ENCODE data around the gene NKD1. TPM values are rescaled to one million over a fixed set of nuclear protein-coding genes. Genes with fewer than 3 reads are reported as not detected.

NKD1 gene
- total and polyA plus RNA-seq, 5 experiments from 2014 or later, result 0.07 to 5.9 (median 1.4) TPM

DNA sequence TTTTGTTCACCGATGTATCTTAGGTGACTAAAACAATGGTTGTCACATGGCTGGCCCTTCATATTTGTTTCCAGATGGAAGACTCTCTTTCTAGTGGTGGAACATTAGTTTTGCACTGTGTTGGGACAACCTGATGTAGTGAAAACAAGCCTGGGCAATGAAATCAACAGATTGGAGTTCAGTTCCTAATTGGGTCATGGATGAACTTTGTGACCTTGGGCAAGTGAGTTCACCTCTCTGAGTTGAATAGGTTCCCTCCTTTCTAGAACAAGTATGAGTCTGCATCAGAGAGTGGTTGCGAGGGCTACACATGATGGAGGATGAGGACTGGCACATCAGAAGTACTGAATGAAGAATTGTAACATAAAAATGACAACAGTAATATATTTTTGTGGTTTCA is 2.1 kb upstream of the NKD1 start:
- peaks cover 22 to 49% (median 27%) of the 10 kb centered on the region in 4 donors for H3K4me1 Mint-ChIP-seq
- peaks cover 0 to 17% (median 7%) of the 10 kb centered on the region in 9 donors for H3K9me3 Mint-ChIP-seq
- ATAC-seq, result no peak
- peaks cover 0 to 11% (median 0%) of the 10 kb centered on the region in 5 donors for H3K27me3 Mint-ChIP-seq
- DNase-seq, result no peak
- H3K4me3 Mint-ChIP-seq, result peak overlapping the region in 2 of 10 donors; percentile 10 to 45
- H3K36me3 Mint-ChIP-seq, result peaks cover 0 to 12% (median 4%) of the 10 kb centered on the region in 3 donors
- peak overlapping the region in 6 of 10 donors; percentile 2 to 68 (median 12) for H3K27ac Mint-ChIP-seq
- POLR2A ChIA-PET, result no interaction called here

GRCh38 chr16:50547340-50548124 is 664 bp upstream of the NKD1 start:
- ATAC-seq (peak; percentile 67 to 76), DNase-seq (peak; percentile 73 to 97 (median 87))
- peaks cover 0 to 12% (median 4%) of the 10 kb centered on the region in 3 donors for H3K36me3 Mint-ChIP-seq
- peaks cover 0 to 11% (median 0%) of the 10 kb centered on the region in 5 donors for H3K27me3 Mint-ChIP-seq
- H3K4me1 Mint-ChIP-seq, result peaks cover 19 to 51% (median 27%) of the 10 kb centered on the region in 4 donors
- peak overlapping the region; percentile 79 to 97 (median 92) for H3K27ac Mint-ChIP-seq
- H3K4me3 Mint-ChIP-seq, result peak overlapping the region; percentile 82 to 97 (median 90)
- POLR2A ChIA-PET, result interaction anchor here (0.6 to 1.3 kb wide), 3 partner anchors 9 to 279 kb away, joined by 3 to 5 read pairs (median 3); no protein-coding TSS in a partner anchor
- H3K9me3 Mint-ChIP-seq, result peaks cover 0 to 17% (median 7%) of the 10 kb centered on the region in 9 donors

- H3K4me3 Mint-ChIP-seq, result peak overlapping the region; percentile 68 to 91 (median 82)
- H3K9me3 Mint-ChIP-seq, result peaks cover 0 to 6% (median 0%) of the 10 kb centered on the region in 9 donors
- peak overlapping the region in 8 of 10 donors; percentile 23 to 91 (median 76) for H3K27ac Mint-ChIP-seq
- POLR2A ChIA-PET, result interaction anchor here (0.6 to 1.1 kb wide), 2 partner anchors 183 to 197 kb away, joined by 5 to 6 read pairs; no protein-coding TSS in a partner anchor
- H3K27me3 Mint-ChIP-seq, result peaks cover 0 to 13% (median 0%) of the 10 kb centered on the region in 5 donors
- DNase-seq (peak in 5 of 10 donors; percentile 3 to 21 (median 15)), ATAC-seq (no peak)
- H3K4me1 Mint-ChIP-seq, result peaks cover 20 to 61% (median 28%) of the 10 kb centered on the region in 4 donors
- peaks cover 2 to 5% (median 2%) of the 10 kb centered on the region in 3 donors for H3K36me3 Mint-ChIP-seq
These were observed 839 bp downstream of the NKD1 start for GRCh38 chr16:50548909-50549560.

GRCh38 chr16:50549561-50549915 is 1.3 kb downstream of the NKD1 start:
- peaks cover under 1 to 4% (median 4%) of the 10 kb centered on the region in 3 donors for H3K36me3 Mint-ChIP-seq
- peak overlapping the region; percentile 68 to 91 (median 82) for H3K4me3 Mint-ChIP-seq
- H3K27ac Mint-ChIP-seq, result peak overlapping the region in 9 of 10 donors; percentile 44 to 91 (median 85)
- peaks cover 0 to 3% (median 0%) of the 10 kb centered on the region in 9 donors for H3K9me3 Mint-ChIP-seq
- ATAC-seq, result no peak
- peaks cover 22 to 58% (median 29%) of the 10 kb centered on the region in 4 donors for H3K4me1 Mint-ChIP-seq
- H3K27me3 Mint-ChIP-seq, result peaks cover 0 to 11% (median 0%) of the 10 kb centered on the region in 5 donors
- peak in 1 of 10 donors; percentile 19 for DNase-seq
- POLR2A ChIA-PET, result interaction anchor here (0.6 to 1.1 kb wide), 2 partner anchors 184 to 197 kb away, joined by 5 to 6 read pairs; no protein-coding TSS in a partner anchor

GRCh38 chr16:50550035-50550434 is 1.8 kb downstream of the NKD1 start:
- H3K4me1 Mint-ChIP-seq, result peaks cover 22 to 58% (median 29%) of the 10 kb centered on the region in 4 donors
- H3K36me3 Mint-ChIP-seq, result peaks cover 0 to 4% (median 4%) of the 10 kb centered on the region in 3 donors
- peak overlapping the region; percentile 68 to 91 (median 82) for H3K4me3 Mint-ChIP-seq
- ATAC-seq (peak; percentile 4 to 19), DNase-seq (peak in 8 of 10 donors; percentile 15 to 57 (median 48))
- peaks cover 0 to 3% (median 0%) of the 10 kb centered on the region in 9 donors for H3K9me3 Mint-ChIP-seq
- POLR2A ChIA-PET, result interaction anchor here (1.1 to 1.2 kb wide), 2 partner anchors 10 to 196 kb away, joined by 3 to 6 read pairs; no protein-coding TSS in a partner anchor
- peak overlapping the region; percentile 41 to 91 (median 84) for H3K27ac Mint-ChIP-seq
- H3K27me3 Mint-ChIP-seq, result peaks cover 0 to 8% (median 0%) of the 10 kb centered on the region in 5 donors

DNA sequence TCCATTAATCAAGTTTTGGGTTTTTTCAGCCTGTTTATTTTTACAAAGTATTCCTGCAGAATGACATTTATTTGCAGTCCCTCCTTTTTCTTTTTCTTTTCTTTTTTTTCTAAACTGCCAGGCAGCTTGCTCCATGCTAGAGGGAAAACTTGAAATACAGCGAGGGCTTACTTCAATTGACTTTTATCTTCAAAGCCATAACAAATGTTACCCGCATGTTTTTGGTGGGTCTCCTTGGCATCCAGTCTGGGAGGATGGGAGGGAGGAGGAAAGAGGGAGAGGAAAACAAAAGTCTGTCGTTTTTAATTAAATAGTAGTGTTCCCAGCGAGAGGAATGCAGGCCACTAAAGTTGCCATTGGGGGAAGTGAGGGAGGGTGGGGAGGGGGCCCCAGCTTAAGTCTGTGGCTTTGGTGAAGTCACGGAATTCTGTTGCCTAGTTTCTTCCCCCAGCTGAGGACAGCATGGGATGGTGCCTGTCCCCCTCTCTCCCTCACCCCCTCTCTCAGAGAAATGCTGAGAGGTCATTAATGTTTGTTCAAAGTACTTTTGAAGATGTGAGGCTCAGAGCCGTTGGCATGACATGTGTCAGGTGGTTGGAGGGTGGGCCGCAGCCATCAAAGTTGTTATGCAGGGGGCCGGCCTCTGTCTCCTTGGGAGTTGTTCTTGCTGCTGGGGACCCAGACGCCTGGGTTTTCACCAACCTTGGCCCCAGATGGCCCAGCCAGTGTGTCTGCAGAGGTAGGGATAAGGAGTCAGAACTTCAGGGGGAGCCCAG is 2.9 kb downstream of the NKD1 start:
- POLR2A ChIA-PET, result interaction anchor here (0.6 to 1.2 kb wide), 2 partner anchors 8 to 93 kb away, joined by 3 read pairs; no protein-coding TSS in a partner anchor
- H3K27ac Mint-ChIP-seq, result peak overlapping the region in 3 of 10 donors; percentile 63 to 91 (median 85)
- DNase-seq (peak in 1 of 10 donors; percentile 59), ATAC-seq (no peak)
- H3K4me3 Mint-ChIP-seq, result peak overlapping the region in 1 of 10 donors; percentile 83
- H3K27me3 Mint-ChIP-seq, result peaks cover 0 to 8% (median 0%) of the 10 kb centered on the region in 5 donors
- H3K4me1 Mint-ChIP-seq, result peaks cover 20 to 50% (median 28%) of the 10 kb centered on the region in 4 donors
- H3K36me3 Mint-ChIP-seq, result peaks cover 0 to 11% (median 8%) of the 10 kb centered on the region in 3 donors
- H3K9me3 Mint-ChIP-seq, result peaks cover 0 to 3% (median 0%) of the 10 kb centered on the region in 9 donors

DNA sequence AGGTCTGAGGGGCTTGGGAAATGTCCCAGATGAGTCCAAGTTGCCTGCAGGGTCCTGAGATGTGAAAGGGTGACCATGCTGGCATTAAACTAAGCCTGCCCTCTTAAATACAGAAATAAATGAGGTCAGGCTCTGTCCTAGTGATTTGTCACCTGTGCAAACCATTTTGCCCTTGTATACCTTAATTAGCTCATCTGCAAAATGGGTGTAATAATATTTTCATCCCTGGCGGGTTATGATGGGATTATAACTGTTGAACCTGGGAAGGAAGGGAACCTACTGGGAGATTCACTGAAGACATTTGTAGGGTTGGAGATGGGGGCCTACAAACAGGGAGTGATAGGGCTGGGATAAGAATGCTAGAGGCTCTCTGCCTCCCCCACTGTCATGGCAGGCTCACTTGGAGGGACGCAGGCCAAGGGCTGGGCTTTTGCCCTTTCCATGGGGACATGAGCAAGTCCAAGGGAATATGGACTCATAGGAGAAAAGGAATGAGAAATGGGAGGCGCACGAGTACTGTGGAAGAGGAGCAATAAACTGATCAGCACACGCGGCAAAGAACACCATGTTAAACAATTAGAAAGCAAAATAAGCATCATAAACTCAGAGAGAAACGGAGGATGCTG is 4.4 kb downstream of the NKD1 start:
- POLR2A ChIA-PET, result no interaction called here
- Mint-ChIP-seq H3K36me3 (peaks cover 9 to 21% (median 19%) of the 10 kb centered on the region in 3 donors), H3K4me3 (no peak overlapping the region), H3K27me3 (peaks cover 0 to 6% (median 0%) of the 10 kb centered on the region in 5 donors), H3K27ac (peak overlapping the region in 1 of 10 donors; percentile 73), H3K9me3 (peaks cover 0 to 6% (median 0%) of the 10 kb centered on the region in 9 donors), H3K4me1 (peaks cover 14 to 40% (median 19%) of the 10 kb centered on the region in 4 donors)
- ATAC-seq (no peak), DNase-seq (no peak)

DNA sequence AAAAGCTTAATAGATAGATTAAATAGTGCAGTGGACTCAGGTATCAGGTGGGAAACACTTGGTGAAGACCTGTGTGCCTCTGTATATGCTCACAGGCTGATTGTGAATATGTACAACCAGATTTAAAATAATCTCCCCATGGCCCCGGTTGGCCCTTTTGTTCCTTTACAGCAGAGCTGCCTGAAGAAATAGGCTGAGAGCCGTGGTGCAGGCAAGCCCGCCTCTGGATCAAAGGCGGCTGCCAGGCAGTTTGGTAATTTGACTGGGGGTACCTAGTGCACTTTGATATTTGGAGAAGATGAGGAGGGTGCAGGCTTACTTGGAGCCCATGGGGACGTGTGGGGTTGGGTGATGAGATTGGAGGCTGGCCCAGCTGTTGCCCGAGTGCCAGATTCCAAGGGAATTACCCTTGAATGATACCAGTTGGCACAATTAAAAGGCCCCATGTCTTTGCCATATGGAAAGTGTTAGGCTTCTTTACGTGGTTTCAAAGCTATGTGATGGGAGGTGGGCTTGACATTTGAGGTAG is 5.0 kb downstream of the NKD1 start:
- H3K4me3 Mint-ChIP-seq, result no peak overlapping the region
- POLR2A ChIA-PET, result no interaction called here
- DNase-seq (no peak), ATAC-seq (no peak)
- peaks cover 0 to 6% (median 0%) of the 10 kb centered on the region in 9 donors for H3K9me3 Mint-ChIP-seq
- peak overlapping the region in 1 of 10 donors; percentile 7 for H3K27ac Mint-ChIP-seq
- peaks cover 13 to 40% (median 20%) of the 10 kb centered on the region in 4 donors for H3K4me1 Mint-ChIP-seq
- peaks cover 0 to 6% (median 0%) of the 10 kb centered on the region in 5 donors for H3K27me3 Mint-ChIP-seq
- H3K36me3 Mint-ChIP-seq, result peaks cover 9 to 21% (median 20%) of the 10 kb centered on the region in 3 donors

GRCh38 chr16:50553731-50554360 is 5.7 kb downstream of the NKD1 start:
- Mint-ChIP-seq H3K4me1 (peaks cover 15 to 41% (median 20%) of the 10 kb centered on the region in 4 donors), H3K27ac (peak overlapping the region in 3 of 10 donors; percentile 29 to 85 (median 55)), H3K27me3 (peaks cover 0 to 6% (median 0%) of the 10 kb centered on the region in 5 donors), H3K36me3 (peaks cover 9 to 21% (median 21%) of the 10 kb centered on the region in 3 donors), H3K4me3 (no peak overlapping the region), H3K9me3 (peaks cover 0 to 6% (median 0%) of the 10 kb centered on the region in 9 donors)
- POLR2A ChIA-PET, result no interaction called here
- DNase-seq, result no peak
- no peak for ATAC-seq

GRCh38 chr16:50555269-50555875 is 7.2 kb downstream of the NKD1 start:
- peaks cover 0 to 8% (median 0%) of the 10 kb centered on the region in 5 donors for H3K27me3 Mint-ChIP-seq
- DNase-seq (no peak), ATAC-seq (no peak)
- peaks cover 9 to 30% (median 21%) of the 10 kb centered on the region in 3 donors for H3K36me3 Mint-ChIP-seq
- POLR2A ChIA-PET, result interaction anchor here (0.6 kb wide), 1 partner anchor 11 kb away, joined by 4 read pairs; no protein-coding TSS in a partner anchor
- peak overlapping the region in 2 of 10 donors; percentile 56 to 63 for H3K27ac Mint-ChIP-seq
- H3K9me3 Mint-ChIP-seq, result peaks cover 0 to 6% (median 0%) of the 10 kb centered on the region in 9 donors
- no peak overlapping the region for H3K4me3 Mint-ChIP-seq
- peaks cover 5 to 26% (median 11%) of the 10 kb centered on the region in 4 donors for H3K4me1 Mint-ChIP-seq

Data from naive thymus-derived CD8-positive, alpha-beta T cell (primary cell).